HEK293 (cell line): ENCODE measurements around the gene ATF2.

Experiments
- GLI4 ChIP-seq: fragments of 450-650 bp; formaldehyde crosslinking; IDR thresholded peaks from 2 replicates; pipeline ENCODE4 v1.5.1; 2016; ENCODE audit warnings: missing biosample characterization, missing genetic modification characterization
- GLIS2 ChIP-seq: fragments of 450-650 bp; formaldehyde crosslinking; IDR thresholded peaks from 2 replicates; pipeline ENCODE4 v1.5.1; 2016; ENCODE audit warnings: missing biosample characterization, missing genetic modification characterization
- MZF1 ChIP-seq: fragments of 450-650 bp; formaldehyde crosslinking; IDR thresholded peaks from 2 replicates; pipeline ENCODE4 v1.5.1; 2017; ENCODE audit warnings: missing biosample characterization, missing genetic modification characterization, borderline replicate concordance
- OSR2 ChIP-seq: fragments of 450-650 bp; formaldehyde crosslinking; IDR thresholded peaks from 2 replicates; pipeline ENCODE4 v1.5.1; 2016; ENCODE audit warnings: missing biosample characterization, missing genetic modification characterization
- OVOL3 ChIP-seq: fragments of 450-650 bp; formaldehyde crosslinking; IDR thresholded peaks from 2 replicates; pipeline ENCODE4 v1.5.1; 2016; ENCODE audit warnings: missing biosample characterization, missing genetic modification characterization
- SCRT1 ChIP-seq: fragments of 450-650 bp; formaldehyde crosslinking; IDR thresholded peaks from 2 replicates; pipeline ENCODE4 v1.5.1; 2016; ENCODE audit warnings: missing biosample characterization, missing genetic modification characterization, borderline replicate concordance
- SCRT2 ChIP-seq: fragments of 450-650 bp; formaldehyde crosslinking; IDR thresholded peaks from 2 replicates; pipeline ENCODE4 v1.5.1; 2016; ENCODE audit warnings: missing biosample characterization, missing genetic modification characterization
- TSHZ1 ChIP-seq: fragments of 450-650 bp; formaldehyde crosslinking; IDR thresholded peaks from 2 replicates; pipeline ENCODE4 v1.5.1; 2016; ENCODE audit warnings: missing biosample characterization, missing genetic modification characterization, borderline replicate concordance
- WT1 ChIP-seq: fragments of 450-650 bp; formaldehyde crosslinking; IDR thresholded peaks from 2 replicates; pipeline ENCODE4 v1.5.1; 2016; ENCODE audit warnings: missing biosample characterization, missing genetic modification characterization
- ZBTB26 ChIP-seq: fragments of 450-650 bp; formaldehyde crosslinking; optimal IDR thresholded peaks from 2 replicates; pipeline ENCODE3; 2016; ENCODE audit warnings: missing biosample characterization, mild to moderate bottlenecking, missing genetic modification characterization
- ZBTB48 ChIP-seq: fragments of 450-650 bp; formaldehyde crosslinking; IDR thresholded peaks from 2 replicates; pipeline ENCODE4 v1.5.1; 2016; ENCODE audit warnings: missing biosample characterization, missing genetic modification characterization
- ZBTB8A ChIP-seq: fragments of 450-650 bp; formaldehyde crosslinking; IDR thresholded peaks from 2 replicates; pipeline ENCODE4 v1.5.1; 2016; ENCODE audit warnings: missing biosample characterization, missing genetic modification characterization
- ZIC2 ChIP-seq: fragments of 450-650 bp; formaldehyde crosslinking; IDR thresholded peaks from 2 replicates; pipeline ENCODE4 v1.5.1; 2016; ENCODE audit warnings: missing biosample characterization, missing genetic modification characterization
- ZNF10 ChIP-seq: fragments of 450-650 bp; formaldehyde crosslinking; IDR thresholded peaks from 2 replicates; pipeline ENCODE4 v1.5.1; 2017; ENCODE audit warnings: missing biosample characterization, missing genetic modification characterization
- ZNF146 ChIP-seq: fragments of 450-650 bp; formaldehyde crosslinking; IDR thresholded peaks from 2 replicates; pipeline ENCODE4 v1.5.1; 2016; ENCODE audit warnings: missing biosample characterization, missing genetic modification characterization
- ZNF2 ChIP-seq: fragments of 450-650 bp; formaldehyde crosslinking; IDR thresholded peaks from 2 replicates; pipeline ENCODE4 v1.5.1; 2016; ENCODE audit warnings: missing biosample characterization, missing genetic modification characterization
- ZNF335 ChIP-seq: fragments of 450-650 bp; formaldehyde crosslinking; conservative IDR thresholded peaks from 2 replicates; pipeline ENCODE4 v1.5.1; 2016; ENCODE audit warnings: missing biosample characterization, missing genetic modification characterization
- ZNF366 ChIP-seq: fragments of 450-650 bp; formaldehyde crosslinking; conservative IDR thresholded peaks from 2 replicates; pipeline ENCODE4 v1.5.1; 2016; ENCODE audit warnings: missing biosample characterization, missing genetic modification characterization
- ZNF513 ChIP-seq: fragments of 450-650 bp; IDR thresholded peaks from 2 replicates; pipeline ENCODE4 v1.5.1; 2018; ENCODE audit warnings: missing biosample characterization, missing genetic modification characterization
- ZNF548 ChIP-seq: fragments of 450-650 bp; formaldehyde crosslinking; IDR thresholded peaks from 2 replicates; pipeline ENCODE4 v1.5.1; 2016; ENCODE audit warnings: missing biosample characterization, missing genetic modification characterization
- ZNF658 ChIP-seq: fragments of 450-650 bp; formaldehyde crosslinking; IDR thresholded peaks from 2 replicates; pipeline ENCODE4; 2016; ENCODE audit warnings: missing biosample characterization, missing genetic modification characterization
- ZNF670 ChIP-seq: fragments of 450-650 bp; formaldehyde crosslinking; IDR thresholded peaks from 2 replicates; pipeline ENCODE4 v1.5.1; 2016; ENCODE audit warnings: missing biosample characterization, missing genetic modification characterization, low read depth
- ZNF843 ChIP-seq: fragments of 450-650 bp; formaldehyde crosslinking; IDR thresholded peaks from 2 replicates; pipeline ENCODE4 v1.5.1; 2016; ENCODE audit warnings: missing biosample characterization, missing genetic modification characterization
- TF ChIP-seq, protein P1 (sequence below): fragments of 450-650 bp; formaldehyde crosslinking; IDR thresholded peaks from 2 replicates; pipeline ENCODE4 v1.5.1; 2016; ENCODE audit warnings: missing biosample characterization, missing genetic modification characterization
- TF ChIP-seq, protein P2 (sequence below): fragments of 450-650 bp; formaldehyde crosslinking; IDR thresholded peaks from 2 replicates; pipeline ENCODE4 v1.5.1; 2016; ENCODE audit warnings: missing biosample characterization, missing genetic modification characterization
- TF ChIP-seq, protein P3 (sequence below): fragments of 450-650 bp; formaldehyde crosslinking; IDR thresholded peaks from 2 replicates; pipeline ENCODE4 v1.5.1; 2017; ENCODE audit warnings: missing biosample characterization, mild to moderate bottlenecking, missing genetic modification characterization, moderate library complexity

Gene ATF2

DNA sequence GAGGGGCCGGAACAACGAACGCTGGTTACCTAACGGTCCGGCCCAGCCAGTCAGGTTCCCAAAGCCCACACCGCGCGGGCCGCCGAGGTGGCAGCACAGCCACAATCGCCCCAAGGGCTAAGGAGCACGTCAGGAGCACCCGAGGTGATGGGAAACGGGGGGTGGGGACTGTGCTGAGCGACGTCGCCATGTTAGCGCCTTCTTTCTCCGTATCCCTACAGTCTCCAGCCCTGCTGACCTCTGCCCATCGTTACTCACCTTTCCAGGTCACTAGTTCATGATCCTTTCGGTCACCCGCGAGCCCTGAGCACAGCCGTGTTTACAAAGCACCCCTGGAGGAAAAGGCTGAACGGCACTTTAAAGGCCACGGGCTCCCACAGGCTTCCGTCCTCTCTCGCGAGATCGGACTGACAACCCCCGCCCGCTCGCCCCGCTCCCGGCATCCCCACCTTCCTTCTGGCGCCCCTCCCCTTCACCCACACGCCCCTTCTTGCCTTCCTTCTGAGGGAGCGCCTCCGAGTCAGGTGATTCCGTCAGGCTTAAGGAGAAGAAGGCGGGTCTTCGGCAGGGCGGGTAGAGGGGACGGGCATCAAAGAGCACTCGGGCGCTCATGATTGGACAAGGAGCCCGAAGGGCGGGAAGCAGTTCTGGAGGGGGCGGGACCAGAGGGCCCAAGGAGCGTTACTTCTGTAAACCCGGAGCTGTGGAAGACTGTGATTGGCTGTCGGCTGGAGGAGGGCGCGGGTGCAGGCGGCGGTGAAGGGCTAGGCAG, at the start of gene ATF2 (continued):
- TF ChIP-seq, protein P1, sequence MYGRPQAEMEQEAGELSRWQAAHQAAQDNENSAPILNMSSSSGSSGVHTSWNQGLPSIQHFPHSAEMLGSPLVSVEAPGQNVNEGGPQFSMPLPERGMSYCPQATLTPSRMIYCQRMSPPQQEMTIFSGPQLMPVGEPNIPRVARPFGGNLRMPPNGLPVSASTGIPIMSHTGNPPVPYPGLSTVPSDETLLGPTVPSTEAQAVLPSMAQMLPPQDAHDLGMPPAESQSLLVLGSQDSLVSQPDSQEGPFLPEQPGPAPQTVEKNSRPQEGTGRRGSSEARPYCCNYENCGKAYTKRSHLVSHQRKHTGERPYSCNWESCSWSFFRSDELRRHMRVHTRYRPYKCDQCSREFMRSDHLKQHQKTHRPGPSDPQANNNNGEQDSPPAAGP: peak; percentile 61
- TF ChIP-seq ZIC2 (tag by site-specific recombination): peak; percentile 28; the same call in 1 of the 2 replicates
- TF ChIP-seq, protein P2, sequence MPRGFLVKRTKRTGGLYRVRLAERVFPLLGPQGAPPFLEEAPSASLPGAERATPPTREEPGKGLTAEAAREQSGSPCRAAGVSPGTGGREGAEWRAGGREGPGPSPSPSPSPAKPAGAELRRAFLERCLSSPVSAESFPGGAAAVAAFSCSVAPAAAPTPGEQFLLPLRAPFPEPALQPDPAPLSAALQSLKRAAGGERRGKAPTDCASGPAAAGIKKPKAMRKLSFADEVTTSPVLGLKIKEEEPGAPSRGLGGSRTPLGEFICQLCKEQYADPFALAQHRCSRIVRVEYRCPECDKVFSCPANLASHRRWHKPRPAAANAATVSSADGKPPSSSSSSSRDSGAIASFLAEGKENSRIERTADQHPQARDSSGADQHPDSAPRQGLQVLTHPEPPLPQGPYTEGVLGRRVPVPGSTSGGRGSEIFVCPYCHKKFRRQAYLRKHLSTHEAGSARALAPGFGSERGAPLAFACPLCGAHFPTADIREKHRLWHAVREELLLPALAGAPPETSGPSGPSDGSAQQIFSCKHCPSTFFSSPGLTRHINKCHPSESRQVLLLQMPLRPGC (tag by site-specific recombination): 0 out of 2 replicates have a peak, but pooled peaks have one; percentile 43
- TF ChIP-seq ZNF335: peak; percentile 83
- no peak for TF ChIP-seq ZNF513 (tag by site-specific recombination)
- no peak for TF ChIP-seq MZF1 (tag by site-specific recombination)
- TF ChIP-seq OSR2 (tag by site-specific recombination): peak; percentile 82
- TF ChIP-seq ZNF366: peak; percentile 89
- TF ChIP-seq ZNF2 (tag by site-specific recombination): peak; percentile 86; the same call in 1 of the 2 replicates
- TF ChIP-seq, protein P3, sequence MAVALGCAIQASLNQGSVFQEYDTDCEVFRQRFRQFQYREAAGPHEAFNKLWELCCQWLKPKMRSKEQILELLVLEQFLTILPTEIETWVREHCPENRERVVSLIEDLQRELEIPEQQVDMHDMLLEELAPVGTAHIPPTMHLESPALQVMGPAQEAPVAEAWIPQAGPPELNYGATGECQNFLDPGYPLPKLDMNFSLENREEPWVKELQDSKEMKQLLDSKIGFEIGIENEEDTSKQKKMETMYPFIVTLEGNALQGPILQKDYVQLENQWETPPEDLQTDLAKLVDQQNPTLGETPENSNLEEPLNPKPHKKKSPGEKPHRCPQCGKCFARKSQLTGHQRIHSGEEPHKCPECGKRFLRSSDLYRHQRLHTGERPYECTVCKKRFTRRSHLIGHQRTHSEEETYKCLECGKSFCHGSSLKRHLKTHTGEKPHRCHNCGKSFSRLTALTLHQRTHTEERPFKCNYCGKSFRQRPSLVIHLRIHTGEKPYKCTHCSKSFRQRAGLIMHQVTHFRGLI (tag by site-specific recombination): peak; percentile 61
- TF ChIP-seq TSHZ1 (tag by site-specific recombination): no peak
- TF ChIP-seq ZNF146 (tag by site-specific recombination): no peak
- peak; percentile 44 for TF ChIP-seq ZBTB26
- peak; percentile 54 for TF ChIP-seq ZBTB48
- TF ChIP-seq GLIS2: peak; percentile 26; the same call in 1 of the 2 replicates
- peak; percentile 65; the same call in 1 of the 2 replicates for TF ChIP-seq ZNF843 (tag by site-specific recombination)
- no peak for TF ChIP-seq ZNF658
- TF ChIP-seq ZNF10 (tag by site-specific recombination): 0 out of 2 replicates have a peak, but pooled peaks have one; percentile 43
- TF ChIP-seq ZNF548 (tag by site-specific recombination): no peak
- TF ChIP-seq GLI4 (tag by site-specific recombination): 0 out of 2 replicates have a peak, but pooled peaks have one; percentile 56
- TF ChIP-seq ZBTB8A (tag by site-specific recombination): peak; percentile 96
- TF ChIP-seq ZNF670: no peak
- TF ChIP-seq SCRT1 (tag by site-specific recombination): no peak
- TF ChIP-seq OVOL3 (tag by site-specific recombination): peak; percentile 94
- peak; percentile 43 for TF ChIP-seq SCRT2 (tag by site-specific recombination)
- TF ChIP-seq WT1 (tag by site-specific recombination): peak; percentile 19; the same call in 1 of the 2 replicates
